ENCODE measurements around the gene PTPN14. TPM values are rescaled to one million over a fixed set of nuclear protein-coding genes. Genes with fewer than 3 reads are reported as not detected.

Gene PTPN14
- polyA plus RNA-seq, 1 donor from 2014 or later = 0.07 TPM

DNA sequence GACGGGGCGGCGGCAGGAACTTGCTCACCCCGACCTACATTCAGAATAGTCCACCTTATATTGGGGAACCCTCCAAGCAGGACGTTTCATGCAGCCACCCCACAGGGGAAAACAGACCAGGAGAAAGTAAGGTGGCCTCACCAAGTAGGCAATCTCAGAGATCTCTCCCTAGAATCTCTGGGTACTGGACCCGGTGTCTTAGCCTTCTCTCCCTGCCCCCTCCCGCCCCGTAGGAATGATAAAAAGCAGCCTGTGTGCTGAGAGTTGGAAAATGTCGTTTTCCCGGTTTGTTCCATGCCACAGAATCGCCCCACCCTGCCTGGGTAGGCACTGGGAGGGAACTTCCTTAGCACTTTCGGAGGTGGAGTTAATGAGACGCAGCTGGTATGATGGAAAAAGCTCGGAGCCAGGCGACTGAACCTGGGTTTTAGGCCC is 789 bp upstream of the PTPN14 start:
- Histone ChIP-seq H3K9ac (ENCODE audit: low read length) (peak overlapping the region; percentile 41), H3K27me3 (ENCODE audit: insufficient read depth, low read depth, low read length) (peaks cover 32% of the 10 kb centered on the region), H2AFZ (ENCODE audit: low read depth, low read length) (peak overlapping the region; percentile 21), H3K79me2 (replicated peaks; ENCODE audit: insufficient read depth, low read length) (no peaks in the 10 kb centered on the region), H3K36me3 (ENCODE audit: insufficient read depth, low read length) (no peaks in the 10 kb centered on the region), H3F3A (ENCODE audit: insufficient read depth, low read length, poor library complexity, severe bottlenecking) (no peaks in the 10 kb centered on the region), H4K20me1 (ENCODE audit: insufficient read depth) (no peaks in the 10 kb centered on the region), H3K9me3 (ENCODE audit: low read length) (no peaks in the 10 kb centered on the region), H3K4me2 (ENCODE audit: low read length) (peak overlapping the region; percentile 68), H3K27ac (ENCODE audit: low read length) (no peak overlapping the region), H3K4me3 (ENCODE audit: low read length) (peak overlapping the region; percentile 74), H3K9me2 (ENCODE audit: insufficient read depth, low read length) (no peaks in the 10 kb centered on the region)
- TF ChIP-seq MXI1 (conservative IDR thresholded peaks at IDR 0.05; ENCODE audit: poor library complexity, severe bottlenecking) (no peak), REST (IDR thresholded peaks at IDR 0.05; ENCODE audit: borderline replicate concordance) (no peak), EZH2 (IDR thresholded peaks at IDR 0.05; ENCODE audit: borderline replicate concordance, insufficient read depth, low read length, poor library complexity, severe bottlenecking) (no peak), RAD21 (conservative IDR thresholded peaks at IDR 0.05) (no peak), SMC3 (conservative IDR thresholded peaks at IDR 0.05; ENCODE audit: poor library complexity) (no peak), TAF1 (IDR thresholded peaks at IDR 0.05; ENCODE audit: low read depth) (no peak), EP300 (conservative IDR thresholded peaks at IDR 0.05; ENCODE audit: poor library complexity, severe bottlenecking) (no peak), POLR2AphosphoS5 (IDR thresholded peaks at IDR 0.05) (no peak)
- TF ChIP-seq, protein P1, sequence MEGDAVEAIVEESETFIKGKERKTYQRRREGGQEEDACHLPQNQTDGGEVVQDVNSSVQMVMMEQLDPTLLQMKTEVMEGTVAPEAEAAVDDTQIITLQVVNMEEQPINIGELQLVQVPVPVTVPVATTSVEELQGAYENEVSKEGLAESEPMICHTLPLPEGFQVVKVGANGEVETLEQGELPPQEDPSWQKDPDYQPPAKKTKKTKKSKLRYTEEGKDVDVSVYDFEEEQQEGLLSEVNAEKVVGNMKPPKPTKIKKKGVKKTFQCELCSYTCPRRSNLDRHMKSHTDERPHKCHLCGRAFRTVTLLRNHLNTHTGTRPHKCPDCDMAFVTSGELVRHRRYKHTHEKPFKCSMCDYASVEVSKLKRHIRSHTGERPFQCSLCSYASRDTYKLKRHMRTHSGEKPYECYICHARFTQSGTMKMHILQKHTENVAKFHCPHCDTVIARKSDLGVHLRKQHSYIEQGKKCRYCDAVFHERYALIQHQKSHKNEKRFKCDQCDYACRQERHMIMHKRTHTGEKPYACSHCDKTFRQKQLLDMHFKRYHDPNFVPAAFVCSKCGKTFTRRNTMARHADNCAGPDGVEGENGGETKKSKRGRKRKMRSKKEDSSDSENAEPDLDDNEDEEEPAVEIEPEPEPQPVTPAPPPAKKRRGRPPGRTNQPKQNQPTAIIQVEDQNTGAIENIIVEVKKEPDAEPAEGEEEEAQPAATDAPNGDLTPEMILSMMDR (IDR thresholded peaks at IDR 0.05; ENCODE audit: poor library complexity, severe bottlenecking) = no peak

DNA sequence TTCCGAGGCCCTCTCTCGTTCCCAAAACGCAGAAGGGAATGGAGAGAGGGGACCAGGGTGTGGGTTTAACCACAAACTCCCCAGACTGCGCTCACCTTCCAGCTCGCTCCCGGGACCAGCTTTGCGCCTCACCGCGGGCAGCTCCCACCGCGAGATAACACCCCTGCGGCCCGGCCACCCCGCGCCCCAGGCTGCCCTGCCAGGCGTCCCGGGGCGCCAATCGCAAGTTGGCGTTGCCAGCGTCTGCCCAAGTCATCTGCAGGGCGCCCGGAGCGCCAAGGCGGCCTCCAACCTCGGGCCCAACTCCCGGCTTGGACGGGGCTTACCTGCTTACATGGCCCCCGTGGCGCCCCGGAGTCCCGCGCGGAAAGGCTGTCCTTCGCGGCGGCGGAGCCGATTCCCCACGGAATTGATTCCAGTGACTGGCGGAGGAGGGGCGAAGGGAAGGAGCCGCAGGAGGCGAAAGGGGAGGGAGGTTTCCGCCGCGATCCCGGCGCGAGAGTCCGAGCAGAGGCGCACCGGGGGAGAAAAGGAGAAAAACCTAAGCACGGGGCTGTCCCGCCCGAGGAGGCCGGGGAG is 456 bp downstream of the PTPN14 start:
- TF ChIP-seq EZH2 (IDR thresholded peaks at IDR 0.05; ENCODE audit: borderline replicate concordance, insufficient read depth, low read length, poor library complexity, severe bottlenecking) = peak; percentile 41
- TF ChIP-seq RAD21 (conservative IDR thresholded peaks at IDR 0.05) = no peak
- no peak overlapping the region for H2AFZ ChIP-seq (ENCODE audit: low read depth, low read length)
- H3K4me3 ChIP-seq (ENCODE audit: low read length) = peak overlapping the region; percentile 74
- H3K79me2 ChIP-seq (replicated peaks; ENCODE audit: insufficient read depth, low read length) = no peaks in the 10 kb centered on the region
- no peak overlapping the region for H3K9ac ChIP-seq (ENCODE audit: low read length)
- no peaks in the 10 kb centered on the region for H3F3A ChIP-seq (ENCODE audit: insufficient read depth, low read length, poor library complexity, severe bottlenecking)
- no peaks in the 10 kb centered on the region for H3K9me3 ChIP-seq (ENCODE audit: low read length)
- peaks cover 32% of the 10 kb centered on the region for H3K27me3 ChIP-seq (ENCODE audit: insufficient read depth, low read depth, low read length)
- H3K9me2 ChIP-seq (ENCODE audit: insufficient read depth, low read length) = no peaks in the 10 kb centered on the region
- H4K20me1 ChIP-seq (ENCODE audit: insufficient read depth) = no peaks in the 10 kb centered on the region
- peak overlapping the region; percentile 39 for H3K4me2 ChIP-seq (ENCODE audit: low read length)
- no peaks in the 10 kb centered on the region for H3K36me3 ChIP-seq (ENCODE audit: insufficient read depth, low read length)
- H3K27ac ChIP-seq (ENCODE audit: low read length) = no peak overlapping the region

Measured in neural cell (in vitro differentiated cells).